Measurements from ENCODE around the gene PSMD14. TPM values are rescaled to one million over a fixed set of nuclear protein-coding genes. Genes with fewer than 3 reads are reported as not detected.

PSMD14 gene
- total and polyA plus RNA-seq, 2 of the 13 experiments (the other 11 are each of a cell fraction or from before 2014, with no cell fraction given) = 60.6 to 149 TPM

GRCh38 chr2:161343235-161343634 lies 35.0 kb downstream of the PSMD14 start:
- TF ChIP-seq ZNF710 (CRISPR knock-in tag; IDR thresholded peaks at IDR 0.05; ENCODE audit: borderline replicate concordance) (no peak), MAF1 (CRISPR knock-in tag; IDR thresholded peaks at IDR 0.05; ENCODE audit: borderline replicate concordance) (no peak), ATF6 (CRISPR knock-in tag; conservative IDR thresholded peaks at IDR 0.05) (no peak), POLR2G (IDR thresholded peaks at IDR 0.05; ENCODE audit: low read depth, low read length) (no peak), ZBTB7B (CRISPR knock-in tag; IDR thresholded peaks at IDR 0.05) (no peak), ZNF564 (CRISPR knock-in tag; IDR thresholded peaks at IDR 0.05) (no peak), TBP (CRISPR knock-in tag; IDR thresholded peaks at IDR 0.05) (no peak), CHCHD3 (CRISPR knock-in tag; IDR thresholded peaks at IDR 0.05) (no peak), ZEB1 (IDR thresholded peaks at IDR 0.05; ENCODE audit: insufficient replicate concordance, low read depth) (no peak), GATA4 (IDR thresholded peaks at IDR 0.05; ENCODE audit: borderline replicate concordance, low read depth) (no peak), SP1 (IDR thresholded peaks at IDR 0.05) (no peak), SP1 (CRISPR knock-in tag; IDR thresholded peaks at IDR 0.05) (no peak), HMG20B (CRISPR knock-in tag; conservative IDR thresholded peaks at IDR 0.05) (no peak), JUN (CRISPR knock-in tag; IDR thresholded peaks at IDR 0.05) (no peak)
- FAIRE-seq (no peak), DNase-seq (ENCODE audit: low spot score) (no peak), ATAC-seq (no peak)
- H3K36me3 ChIP-seq (replicated peaks in 1 of 2; ENCODE audit: control insufficient read depth in 1 of 2, insufficient read depth in 2 of 2, low read length in 2 of 2) = peaks cover 0 to 12% of the 10 kb centered on the region in 2 experiments; a peak in 4 of 5 replicates
- H3K9ac ChIP-seq (ENCODE audit: insufficient read depth, low read depth, low read length) = no peak overlapping the region
- BruUV-seq (replicated peaks) = no TSS peak
- no peaks in the 10 kb centered on the region for H4K20me1 ChIP-seq (ENCODE audit: insufficient read depth, low read length)
- no peak overlapping the region for H3K27ac ChIP-seq (ENCODE audit: extremely low read length, insufficient read depth, low read length)
- in situ Hi-C loops (cut with HindIII; ENCODE audit: extremely low pct_ligation_motif_present, low pct_unique_long_range_greater_than_20kb) = no loop called here
- ChIA-PET POLR2A (no interaction called here), CTCF (ENCODE audit: low intra/inter-chr PET ratio, low total read pairs) (no interaction called here)
- no peak overlapping the region for H3K4me3 ChIP-seq (replicated peaks in 1 of 3; ENCODE audit: insufficient read depth in 1 of 3, low read depth in 2 of 3, low read length in 3 of 3)
- no peaks in the 10 kb centered on the region for H3K4me1 ChIP-seq (ENCODE audit: insufficient read depth, low read length)
- intact Hi-C loops (cut with micrococcal nuclease; ENCODE audit: unreplicated experiment) = no loop called here
- H3K9me3 ChIP-seq (ENCODE audit: low read length) = no peaks in the 10 kb centered on the region
- peaks cover 61% of the 10 kb centered on the region for H3K79me2 ChIP-seq (ENCODE audit: insufficient read depth, low read length)
- H3K4me2 ChIP-seq (ENCODE audit: low read depth, low read length) = no peak overlapping the region
- H3K27me3 ChIP-seq (ENCODE audit: control insufficient read depth in 1 of 2, insufficient read depth in 2 of 2, low read length in 2 of 2) = no peaks in the 10 kb centered on the region
- 97% methylated on average over 3 of the region's 3 CpGs for WGBS (ENCODE audit: low lambda C conversion rate)
- H2AFZ ChIP-seq (ENCODE audit: low read length) = no peak overlapping the region

Data from HepG2 (cell line).